ENCODE data around the gene TMEM144. TPM values are rescaled to one million over a fixed set of nuclear protein-coding genes. Genes with fewer than 3 reads are reported as not detected.

TMEM144 gene
- total RNA-seq, 1 experiment from 2014 or later: 3.4 TPM

DNA sequence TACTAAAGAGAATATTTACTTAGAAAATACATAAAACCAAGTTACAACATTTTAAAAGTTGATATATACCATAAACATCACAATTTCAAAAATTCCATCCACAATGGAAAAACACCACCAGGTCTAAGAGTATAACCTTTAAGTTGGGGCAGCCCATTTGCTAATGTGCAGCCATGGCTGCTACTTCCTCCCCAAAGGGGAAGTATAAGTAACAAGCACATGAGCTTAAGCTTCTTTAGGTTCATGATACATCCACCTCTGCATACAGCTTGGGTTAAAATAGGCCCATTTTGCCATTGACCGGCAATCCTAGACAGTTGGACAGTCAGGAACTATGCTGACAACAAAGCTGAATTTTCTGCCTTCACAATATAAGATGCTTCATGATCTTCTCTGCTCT is 20.9 kb upstream of the TMEM144 start:
- no peak overlapping the region for H3K27ac Mint-ChIP-seq
- Histone ChIP-seq H3K9ac (ENCODE audit: extremely low read depth, insufficient read length, low read length) (no peak overlapping the region), H2AFZ (ENCODE audit: low read length) (no peak overlapping the region), H4K91ac (ENCODE audit: insufficient read length, low read depth, low read length) (no peak overlapping the region), H3K4ac (ENCODE audit: low read depth, low read length) (no peak overlapping the region), H2BK20ac (ENCODE audit: low read depth, low read length, poor library complexity, severe bottlenecking) (no peak overlapping the region), H2BK5ac (ENCODE audit: insufficient read length, low read length) (no peak overlapping the region), H3K14ac (ENCODE audit: insufficient read depth, low read length) (no peak overlapping the region), H3K4me1 (ENCODE audit: insufficient read depth, low read length) (no peaks in the 10 kb centered on the region), H3K4me2 (ENCODE audit: insufficient read depth, insufficient read length, low read length) (no peak overlapping the region), H3K9me3 (ENCODE audit: control insufficient read depth, low read depth, low read length) (no peaks in the 10 kb centered on the region), H2BK120ac (ENCODE audit: low read depth, low read length, poor library complexity, severe bottlenecking) (no peak overlapping the region), H4K20me1 (ENCODE audit: control insufficient read depth, insufficient read depth, insufficient read length) (no peaks in the 10 kb centered on the region), H4K8ac (replicated peaks; ENCODE audit: insufficient read length, low read depth, low read length) (no peak overlapping the region), H2BK15ac (ENCODE audit: low read depth, low read length) (no peak overlapping the region), H3K79me2 (ENCODE audit: insufficient read depth, low read length) (no peaks in the 10 kb centered on the region), H3K27ac (ENCODE audit: insufficient read length, low read depth, low read length) (no peak overlapping the region), H3K23me2 (ENCODE audit: insufficient read length, low read depth, low read length, poor library complexity, severe bottlenecking) (no peaks in the 10 kb centered on the region), H3K18ac (ENCODE audit: insufficient read length, low read depth, low read length) (no peak overlapping the region), H3K56ac (ENCODE audit: insufficient read length, low read depth, low read length) (no peak overlapping the region), H3T11ph (ENCODE audit: low read length) (no peak overlapping the region), H2BK12ac (ENCODE audit: insufficient read length, low read depth, low read length) (no peak overlapping the region), H4K5ac (ENCODE audit: insufficient read length, low read depth, low read length) (no peak overlapping the region), H2AK5ac (ENCODE audit: insufficient read length, low read length) (no peak overlapping the region), H3K27me3 (ENCODE audit: insufficient read depth, low read length) (no peaks in the 10 kb centered on the region), H3K79me1 (ENCODE audit: insufficient read depth, low read depth, low read length, poor library complexity, severe bottlenecking) (no peaks in the 10 kb centered on the region), H3K23ac (ENCODE audit: insufficient read length, low read depth, low read length) (no peak overlapping the region)
- no CpG with 5 or more reads among the region's 1 CpG for WGBS (ENCODE audit: extremely low coverage, insufficient read length, low lambda C conversion rate)
- no peaks in the 10 kb centered on the region for H3K9me3 Mint-ChIP-seq
- H3K36me3 Mint-ChIP-seq (ENCODE audit: insufficient read depth in 1 of 3, low read depth in 3 of 3): no peaks in the 10 kb centered on the region
- no peaks in the 10 kb centered on the region for H3K4me1 Mint-ChIP-seq
- no peak for DNase-seq
- H3K27me3 Mint-ChIP-seq (ENCODE audit: low read depth): no peaks in the 10 kb centered on the region
- H3K4me3 Mint-ChIP-seq: no peak overlapping the region
- TF ChIP-seq, protein P1, sequence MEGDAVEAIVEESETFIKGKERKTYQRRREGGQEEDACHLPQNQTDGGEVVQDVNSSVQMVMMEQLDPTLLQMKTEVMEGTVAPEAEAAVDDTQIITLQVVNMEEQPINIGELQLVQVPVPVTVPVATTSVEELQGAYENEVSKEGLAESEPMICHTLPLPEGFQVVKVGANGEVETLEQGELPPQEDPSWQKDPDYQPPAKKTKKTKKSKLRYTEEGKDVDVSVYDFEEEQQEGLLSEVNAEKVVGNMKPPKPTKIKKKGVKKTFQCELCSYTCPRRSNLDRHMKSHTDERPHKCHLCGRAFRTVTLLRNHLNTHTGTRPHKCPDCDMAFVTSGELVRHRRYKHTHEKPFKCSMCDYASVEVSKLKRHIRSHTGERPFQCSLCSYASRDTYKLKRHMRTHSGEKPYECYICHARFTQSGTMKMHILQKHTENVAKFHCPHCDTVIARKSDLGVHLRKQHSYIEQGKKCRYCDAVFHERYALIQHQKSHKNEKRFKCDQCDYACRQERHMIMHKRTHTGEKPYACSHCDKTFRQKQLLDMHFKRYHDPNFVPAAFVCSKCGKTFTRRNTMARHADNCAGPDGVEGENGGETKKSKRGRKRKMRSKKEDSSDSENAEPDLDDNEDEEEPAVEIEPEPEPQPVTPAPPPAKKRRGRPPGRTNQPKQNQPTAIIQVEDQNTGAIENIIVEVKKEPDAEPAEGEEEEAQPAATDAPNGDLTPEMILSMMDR (conservative IDR thresholded peaks at IDR 0.05): no peak

Measured in H9 (cell line).